HEK293 (cell line): Measurements from ENCODE around the gene ZNF629.
A peak's percentile ranks its signal among the peaks of the same experiment; 100 is the strongest.

ENCODE experiments used
- CTCF ChIA-PET: fragments of 350-600 bp; formaldehyde crosslinking; extraction: SDS; loops from one replicate; lab custom pipeline; 2021; ENCODE audit warnings: antibody characterized with exemption; lab: Yijun Ruan, JAX
- POLR2A ChIA-PET: fragments of 300-600 bp; formaldehyde crosslinking; extraction: SDS; loops from one replicate; lab custom pipeline; 2020; ENCODE audit warnings: antibody characterized with exemption, inconsistent platforms; lab: Yijun Ruan, JAX
- H3K27ac ChIP-seq: fragments of 200-500 bp; sonication (Bioruptor generic); 2 replicates; pipeline ENCODE4 v1.5.1; 2014; ENCODE audit warnings: low read depth, low read length, control low read depth, inconsistent platforms; ENCODE audit errors: extremely low read depth
- H3K36me3 ChIP-seq, 2 experiments: fragments of 200-500 bp in 1 of 2; sonication (Bioruptor generic) in 1 of 2; 1 replicate in 1 of 2; 2 replicates in 1 of 2; pipeline ENCODE4 v1.5.1; 2014 to 2017; ENCODE audit warnings: inconsistent platforms in 2 of 2, low read length in 2 of 2; ENCODE audit not compliant: control insufficient read depth in 2 of 2, insufficient read depth in 1 of 2
- H3K4me1 ChIP-seq: fragments of 200-500 bp; sonication (Bioruptor generic); 2 replicates; pipeline ENCODE4 v1.5.1; 2014; ENCODE audit warnings: mild to moderate bottlenecking, low read length, inconsistent platforms; ENCODE audit not compliant: control insufficient read depth, insufficient read depth
- H3K4me3 ChIP-seq: 2 replicates; pipeline ENCODE4 v1.5.1; 2011; ENCODE audit warnings: low read depth, mild to moderate bottlenecking, control low read depth, low read length, moderate library complexity
- H3K9me3 ChIP-seq: fragments of 200-500 bp; sonication (Bioruptor generic); 2 replicates; pipeline ENCODE4 v1.5.1; 2014; ENCODE audit warnings: low read depth, low read length, inconsistent platforms; ENCODE audit not compliant: control insufficient read depth, insufficient read depth
- GFI1B ChIP-seq: fragments of 450-650 bp; formaldehyde crosslinking; IDR thresholded peaks from 2 replicates; pipeline ENCODE4 v1.5.1; 2016; ENCODE audit warnings: missing biosample characterization, missing genetic modification characterization
- HOXA7 ChIP-seq: sonication (generic); formaldehyde crosslinking; IDR thresholded peaks from 2 replicates; pipeline ENCODE4 v1.8.1; 2022; ENCODE audit warnings: missing genetic modification reagents, borderline replicate concordance
- OSR2 ChIP-seq: fragments of 450-650 bp; formaldehyde crosslinking; IDR thresholded peaks from 2 replicates; pipeline ENCODE4 v1.5.1; 2016; ENCODE audit warnings: missing biosample characterization, missing genetic modification characterization
- PRDM1 ChIP-seq: fragments of 450-650 bp; formaldehyde crosslinking; IDR thresholded peaks from 2 replicates; pipeline ENCODE4; 2016; ENCODE audit warnings: missing biosample characterization, missing genetic modification characterization
- RBAK ChIP-seq: fragments of 450-650 bp; formaldehyde crosslinking; IDR thresholded peaks from 2 replicates; pipeline ENCODE4 v1.5.1; 2016; ENCODE audit warnings: missing biosample characterization, missing genetic modification characterization
- ZBTB17 ChIP-seq: fragments of 450-650 bp; formaldehyde crosslinking; IDR thresholded peaks from 2 replicates; pipeline ENCODE4 v1.5.1; 2016; ENCODE audit warnings: missing biosample characterization, missing genetic modification characterization
- ZFHX2 ChIP-seq: fragments of 450-650 bp; formaldehyde crosslinking; conservative IDR thresholded peaks from 2 replicates; pipeline ENCODE4 v1.5.1; 2016; ENCODE audit warnings: missing biosample characterization, missing genetic modification characterization
- ZNF140 ChIP-seq: fragments of 450-650 bp; formaldehyde crosslinking; IDR thresholded peaks from 2 replicates; pipeline ENCODE4 v1.5.1; 2016; ENCODE audit warnings: missing biosample characterization, missing genetic modification characterization
- ZNF366 ChIP-seq: fragments of 450-650 bp; formaldehyde crosslinking; conservative IDR thresholded peaks from 2 replicates; pipeline ENCODE4 v1.5.1; 2016; ENCODE audit warnings: missing biosample characterization, missing genetic modification characterization
- ZNF555 ChIP-seq: fragments of 450-650 bp; formaldehyde crosslinking; conservative IDR thresholded peaks from 2 replicates; pipeline ENCODE4 v1.5.1; 2017; ENCODE audit warnings: missing biosample characterization, mild to moderate bottlenecking, missing genetic modification characterization, inconsistent platforms
- ZNF670 ChIP-seq: fragments of 450-650 bp; formaldehyde crosslinking; IDR thresholded peaks from 2 replicates; pipeline ENCODE4 v1.5.1; 2016; ENCODE audit warnings: missing biosample characterization, missing genetic modification characterization, low read depth
- ZNF777 ChIP-seq: fragments of 450-650 bp; formaldehyde crosslinking; IDR thresholded peaks from 2 replicates; pipeline ENCODE4 v1.5.1; 2017; ENCODE audit warnings: missing biosample characterization, missing genetic modification characterization, borderline replicate concordance
- ZNF785 ChIP-seq: fragments of 450-650 bp; formaldehyde crosslinking; IDR thresholded peaks from 2 replicates; pipeline ENCODE4 v1.5.1; 2016; ENCODE audit warnings: missing biosample characterization, missing genetic modification characterization
- ZSCAN23 ChIP-seq: fragments of 450-650 bp; formaldehyde crosslinking; IDR thresholded peaks from 2 replicates; pipeline ENCODE4 v1.5.1; 2016; ENCODE audit warnings: missing biosample characterization, missing genetic modification characterization
- TF ChIP-seq, protein P1 (sequence below): fragments of 450-650 bp; formaldehyde crosslinking; IDR thresholded peaks from 2 replicates; pipeline ENCODE4 v1.5.1; 2017; ENCODE audit warnings: missing biosample characterization, missing genetic modification characterization
- TF ChIP-seq, protein P2 (sequence below): fragments of 450-650 bp; formaldehyde crosslinking; IDR thresholded peaks from 2 replicates; pipeline ENCODE4 v1.5.1; 2016; ENCODE audit warnings: missing biosample characterization, missing genetic modification characterization, borderline replicate concordance

Gene ZNF629

DNA sequence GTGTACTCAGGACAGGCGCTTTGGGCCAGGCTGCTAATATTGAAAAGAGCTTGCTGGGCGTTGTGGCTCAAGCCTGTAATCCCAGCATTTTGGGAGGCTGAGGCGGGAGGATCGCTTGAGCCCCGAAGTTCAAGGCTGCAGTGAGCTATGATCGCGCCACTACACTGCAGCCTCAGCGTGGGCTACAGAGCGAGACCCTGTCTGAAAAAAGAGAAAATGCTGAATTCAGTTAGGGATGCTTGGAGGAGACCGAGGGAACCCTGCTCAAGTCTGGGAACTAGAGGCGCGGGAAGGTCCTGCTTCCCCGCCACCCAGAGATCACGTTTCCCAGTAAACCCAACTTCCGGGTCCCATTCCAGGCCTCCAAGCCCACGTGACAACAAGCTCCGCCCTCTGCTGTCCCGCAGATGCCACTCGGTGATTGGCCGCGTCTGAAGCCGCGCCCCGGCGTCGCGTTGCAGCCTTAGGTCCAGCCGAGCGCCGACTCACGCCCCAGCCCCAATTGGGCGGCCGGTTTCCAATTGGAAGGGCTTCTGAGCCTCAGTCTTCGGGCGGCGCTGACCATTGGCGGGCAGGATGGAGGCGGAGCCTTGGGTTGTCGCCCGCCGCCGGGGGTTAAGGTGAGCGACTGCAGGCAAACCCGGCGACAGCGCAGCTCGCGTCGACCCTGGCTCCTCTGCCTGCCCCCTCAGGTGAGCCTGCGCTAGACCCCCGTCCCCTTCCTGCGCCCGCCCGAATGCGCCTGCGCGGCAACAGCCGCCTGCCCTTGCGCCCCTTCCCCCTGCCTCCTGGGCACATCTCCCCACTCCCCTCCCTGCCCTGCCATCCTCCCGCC is 39.0 kb downstream of the ZNF629 start, which contains the start of gene PHKG2 (continued):
- TF ChIP-seq HOXA7 (CRISPR knock-in tag) = no peak
- TF ChIP-seq, protein P1, sequence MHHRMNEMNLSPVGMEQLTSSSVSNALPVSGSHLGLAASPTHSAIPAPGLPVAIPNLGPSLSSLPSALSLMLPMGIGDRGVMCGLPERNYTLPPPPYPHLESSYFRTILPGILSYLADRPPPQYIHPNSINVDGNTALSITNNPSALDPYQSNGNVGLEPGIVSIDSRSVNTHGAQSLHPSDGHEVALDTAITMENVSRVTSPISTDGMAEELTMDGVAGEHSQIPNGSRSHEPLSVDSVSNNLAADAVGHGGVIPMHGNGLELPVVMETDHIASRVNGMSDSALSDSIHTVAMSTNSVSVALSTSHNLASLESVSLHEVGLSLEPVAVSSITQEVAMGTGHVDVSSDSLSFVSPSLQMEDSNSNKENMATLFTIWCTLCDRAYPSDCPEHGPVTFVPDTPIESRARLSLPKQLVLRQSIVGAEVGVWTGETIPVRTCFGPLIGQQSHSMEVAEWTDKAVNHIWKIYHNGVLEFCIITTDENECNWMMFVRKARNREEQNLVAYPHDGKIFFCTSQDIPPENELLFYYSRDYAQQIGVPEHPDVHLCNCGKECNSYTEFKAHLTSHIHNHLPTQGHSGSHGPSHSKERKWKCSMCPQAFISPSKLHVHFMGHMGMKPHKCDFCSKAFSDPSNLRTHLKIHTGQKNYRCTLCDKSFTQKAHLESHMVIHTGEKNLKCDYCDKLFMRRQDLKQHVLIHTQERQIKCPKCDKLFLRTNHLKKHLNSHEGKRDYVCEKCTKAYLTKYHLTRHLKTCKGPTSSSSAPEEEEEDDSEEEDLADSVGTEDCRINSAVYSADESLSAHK (tag by site-specific recombination) = 0 out of 2 replicates have a peak, but pooled peaks have one; percentile 25
- no peak for TF ChIP-seq GFI1B (tag by site-specific recombination)
- no peak for TF ChIP-seq RBAK (tag by site-specific recombination)
- TF ChIP-seq ZSCAN23 (tag by site-specific recombination) = peak; percentile 43; the same call in 1 of the 2 replicates
- TF ChIP-seq, protein P2, sequence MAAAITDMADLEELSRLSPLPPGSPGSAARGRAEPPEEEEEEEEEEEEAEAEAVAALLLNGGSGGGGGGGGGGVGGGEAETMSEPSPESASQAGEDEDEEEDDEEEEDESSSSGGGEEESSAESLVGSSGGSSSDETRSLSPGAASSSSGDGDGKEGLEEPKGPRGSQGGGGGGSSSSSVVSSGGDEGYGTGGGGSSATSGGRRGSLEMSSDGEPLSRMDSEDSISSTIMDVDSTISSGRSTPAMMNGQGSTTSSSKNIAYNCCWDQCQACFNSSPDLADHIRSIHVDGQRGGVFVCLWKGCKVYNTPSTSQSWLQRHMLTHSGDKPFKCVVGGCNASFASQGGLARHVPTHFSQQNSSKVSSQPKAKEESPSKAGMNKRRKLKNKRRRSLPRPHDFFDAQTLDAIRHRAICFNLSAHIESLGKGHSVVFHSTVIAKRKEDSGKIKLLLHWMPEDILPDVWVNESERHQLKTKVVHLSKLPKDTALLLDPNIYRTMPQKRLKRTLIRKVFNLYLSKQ (tag by site-specific recombination) = no peak
- TF ChIP-seq ZNF670 (tag by site-specific recombination) = no peak
- TF ChIP-seq ZNF555 (tag by site-specific recombination) = no peak
- TF ChIP-seq, all 188 proteins: peak for 44

DNA sequence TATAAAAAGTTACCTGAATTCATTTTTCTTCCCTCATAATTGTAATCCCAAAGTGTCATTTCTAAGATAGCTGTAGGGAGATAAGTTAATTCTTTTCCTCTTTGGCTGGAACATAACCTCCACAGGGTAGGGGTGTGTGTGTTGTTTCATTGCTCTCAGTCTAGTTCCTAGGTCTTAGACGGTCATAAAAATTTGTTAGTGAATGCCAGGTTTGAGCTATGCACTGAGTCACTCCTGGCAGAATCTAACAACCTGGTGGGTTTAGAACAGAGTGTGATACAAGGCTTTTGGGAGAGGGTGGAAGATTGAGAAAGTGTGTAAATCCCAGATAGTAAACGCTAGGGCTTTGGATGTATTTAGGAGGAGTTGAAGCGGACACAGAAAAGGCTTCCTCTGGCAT is 39.7 kb downstream of the ZNF629 start:
- TF ChIP-seq ZNF366 (tag by site-specific recombination) = peak; percentile 47; the same call in 1 of the 2 replicates
- TF ChIP-seq ZFHX2 (tag by site-specific recombination) = no peak
- Histone ChIP-seq H3K27ac (peak overlapping the region; percentile 48; the same call in 1 of the 2 replicates), H3K9me3 (no peaks in the 10 kb centered on the region), H3K4me1 (peaks cover 3% of the 10 kb centered on the region; the same call in 1 of the 2 replicates), H3K4me3 (no peak overlapping the region), H3K36me3 (peaks cover 20 to 60% of the 10 kb centered on the region in 2 experiments)
- ChIA-PET POLR2A (interaction anchor here (0.6 to 3.4 kb wide), 32 partner anchors 7 to 128 kb away, joined by 3 to 47 read pairs (median 6); partner anchors contain the start of genes CFAP119, FBRS, PRR14 and SRCAP), CTCF (interaction anchor here (0.9 to 1.4 kb wide), 3 partner anchors 9 to 67 kb away, joined by 3 to 4 read pairs (median 3); no protein-coding TSS in a partner anchor)

DNA sequence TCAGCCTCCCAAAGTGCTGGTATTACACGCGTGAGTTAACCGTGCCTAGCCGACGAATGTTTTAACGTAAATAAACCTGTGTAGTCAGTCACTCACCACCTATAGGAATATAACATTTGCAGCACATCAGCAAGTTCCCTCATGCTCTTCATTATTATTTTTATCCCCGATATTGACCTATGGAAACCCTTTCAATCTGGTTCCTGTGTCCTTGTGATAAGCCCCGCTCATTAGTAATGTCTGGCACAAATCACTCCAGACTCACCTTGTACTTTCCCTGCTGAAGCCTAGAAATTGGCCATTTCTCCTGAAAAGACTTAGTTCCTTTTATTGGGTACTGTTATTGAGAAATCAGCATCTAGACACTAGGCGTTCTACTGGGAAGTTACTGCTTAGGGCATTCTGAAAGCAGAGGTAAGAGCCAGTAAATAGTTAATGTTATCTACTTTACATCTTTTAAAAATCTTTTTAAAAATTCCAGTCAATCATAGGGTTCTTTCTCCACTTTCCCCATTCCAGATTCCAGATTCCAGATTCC is 40.3 kb downstream of the ZNF629 start:
- ChIA-PET CTCF (interaction anchor here (1.1 kb wide), 1 partner anchor 68 kb away, joined by 3 read pairs; no protein-coding TSS in a partner anchor), POLR2A (interaction anchor here (0.6 to 3.4 kb wide), 11 partner anchors 10 to 109 kb away, joined by 3 to 47 read pairs (median 14); partner anchors contain the start of gene SRCAP)
- Histone ChIP-seq H3K9me3 (no peaks in the 10 kb centered on the region), H3K27ac (no peak overlapping the region), H3K4me3 (no peak overlapping the region), H3K4me1 (peaks cover 3% of the 10 kb centered on the region; the same call in 1 of the 2 replicates), H3K36me3 (peaks cover 19 to 60% of the 10 kb centered on the region in 2 experiments)
- TF ChIP-seq ZNF785 (tag by site-specific recombination) (no peak), PRDM1 (tag by site-specific recombination) (peak; percentile 58), ZNF777 (tag by site-specific recombination) (no peak), ZBTB17 (peak; percentile 34), ZNF140 (no peak), OSR2 (tag by site-specific recombination) (no peak)
